Heart right ventricle (tissue), 16 donors: Measurements from ENCODE around the gene EYS. TPM values are rescaled to one million over a fixed set of nuclear protein-coding genes. Genes with fewer than 3 reads are reported as not detected.

Source experiments
- ATAC-seq, 8 donors: fragments of 200-7000 bp; cut with Tn5 transposase; one replicate each; pipeline ENCODE4 v1.9.1; 2020; ENCODE audit warnings: mild to moderate bottlenecking in 8 of 8, moderate library complexity in 8 of 8, moderate number of reproducible peaks in 1 of 8
- DNase-seq, 2 donors: peaks; one replicate each; pipeline ENCODE4 v3.0.0-alpha.2; 2020
- H3K27ac ChIP-seq, 10 donors: fragments of 200-600 bp; sonication (generic) in 2 of 10; one replicate each; pipeline versions ENCODE4 v1.5.0 to v1.8.0; 2020 to 2022; ENCODE audit warnings: mild to moderate bottlenecking in 3 of 10
- H3K27me3 ChIP-seq, 7 donors: fragments of 200-600 bp; one replicate each; pipeline ENCODE4 v1.8.0; 2021 to 2022; ENCODE audit warnings: mild to moderate bottlenecking in 2 of 7
- H3K36me3 ChIP-seq, 9 donors: fragments of 200-600 bp; sonication (generic) in 1 of 9; one replicate each; pipeline versions ENCODE4 v1.5.0 to v1.8.0; 2020 to 2022; ENCODE audit warnings: mild to moderate bottlenecking in 2 of 9
- H3K4me1 ChIP-seq, 9 donors: fragments of 200-600 bp; sonication (generic) in 1 of 9; one replicate each; pipeline versions ENCODE4 v1.5.0 to v1.8.0; 2020 to 2022; ENCODE audit warnings: mild to moderate bottlenecking in 4 of 9
- H3K4me3 ChIP-seq, 10 donors: fragments of 200-600 bp; sonication (generic) in 2 of 10; one replicate each; pipeline versions ENCODE4 v1.5.0 to v1.8.0; 2020 to 2022; ENCODE audit warnings: mild to moderate bottlenecking in 7 of 10, moderate library complexity in 2 of 10
- H3K9me3 ChIP-seq, 11 donors: fragments of 200-600 bp in 10 of 11; sonication (generic) in 2 of 11; one replicate each; pipeline versions ENCODE4 v1.5.0 to v1.8.0; 2013 to 2022; ENCODE audit warnings: mild to moderate bottlenecking in 2 of 11, control low read depth in 1 of 11, moderate library complexity in 1 of 11
- CTCF ChIP-seq, 9 donors: fragments of 200-600 bp; sonication (generic) in 2 of 9; IDR thresholded peaks; one replicate each; pipeline versions ENCODE4 v1.5.0 to v1.8.0; 2021 to 2022; ENCODE audit warnings: antibody characterized with exemption in 9 of 9, mild to moderate bottlenecking in 5 of 9, moderate library complexity in 1 of 9
- WGBS, 2 donors: extraction: QIAGEN DNeasy Blood & Tissue Kit; methylation state at CpG; one replicate each; pipeline ENCODE4 v1.1.7; 2013; ENCODE audit warnings: inconsistent platforms in 1 of 2; 5-methylcytosine and 5-hydroxymethylcytosine counted together
- intact Hi-C, 10 donors: fragments of 100-400 bp; cut with DNase I; formaldehyde crosslinking; loops; one replicate each; pipeline versions ENCODE4 v1.11.1 to v1.14.2; 2022
- polyA plus RNA-seq, 2 donors: library from polyadenylated mRNA; stranded (reverse); fragments of 200-250 nt; gene quantifications; one replicate each; pipeline ENCODE4 v1.2.3, GENCODE V29; 2013
- total RNA-seq, 10 donors: library from RNA; stranded (reverse); fragmentation: NEBNext Ultra II Directional in 3 of 10; extraction: Animal tissue kit (Norgen Biotek cat#: 25700) in 3 of 10; gene quantifications; one replicate each; pipeline versions ENCODE4 v1.2.1 to v1.2.4, GENCODE V29; 2021 to 2023
- donor health status: Arrhythmogenic right ventricular cardiomyopathy.
- donor health status: ischemic (EF 13 %, LVEDD 7.1; RV severe dilation, severe dysfunction).
- donor health status: healthy with polysubstance abuse.
- donor health status: DM: no; HTN: yes; CAD: no.
- donor health status: DM: no; HTN: no; CAD: no.
- donor health status: ischemic (EF 25% LVEDD 6.9; RV normal size, moderate dysfunction).
- donor health status: ischemic (EF 25% LVEDD 5.7; RV mildly dilated, moderate dysfunction).
- donor health status: healthy.
- donor health status: DM: yes; HTN: yes; CAD: no.
- donor health status: Ischemic cardiomyopathy.
- donor health status: ischemic (EF 35%, LVEDD 5.7; RV mildly dilated, moderate dysfunction).
- donor health status: nonischemic (EF 11% LVEDD 7.7; RV severe dilation, severe dysfunction).
- donor health status: DM: yes; HTN: yes; CAD: no.
- donor health status: PGD.
- donor health status: ischemic (EF 29% LVEDD 5.4; RV normal size, mild dysfunction).
- donor health status: nonischemic (EF 23%, LVEDD 6.1; RV moderate dilation, normal function).

Gene EYS
- total and polyA plus RNA-seq, 12 donors, result 0.02 to 0.40 (median 0.18) TPM; not detected in 8

GRCh38 chr6:64220801-64221200, 1486.2 kb downstream of the EYS start:
- WGBS, 2 donors, result 90 to 92% methylated on average over 1 of the region's 1 CpG

GRCh38 chr6:64217721-64218620, 1489.1 kb downstream of the EYS start:
- intact Hi-C loops, result no loop called here
- 63 to 66% methylated on average over 2 of the region's 2 CpGs for WGBS, 2 donors

More at GRCh38 chr6:64220801-64221200, 1486.2 kb downstream of the EYS start:
- ATAC-seq (no peak), DNase-seq (no peak)
- Histone ChIP-seq H3K4me1 (peaks cover 0 to 2% (median 0%) of the 10 kb centered on the region in 9 donors), H3K4me3 (no peak overlapping the region), H3K9me3 (peaks cover 0 to 5% (median 0%) of the 10 kb centered on the region in 11 donors), H3K36me3 (no peaks in the 10 kb centered on the region), H3K27me3 (no peaks in the 10 kb centered on the region), H3K27ac (no peak overlapping the region)
- TF ChIP-seq CTCF (IDR thresholded peaks at IDR 0.05), result no peak
- intact Hi-C loops, result no loop called here

GRCh38 chr6:64214373-64214772, 1492.7 kb downstream of the EYS start:
- intact Hi-C loops, result no loop called here
- Histone ChIP-seq H3K4me1 (peaks cover 0 to 2% (median 0%) of the 10 kb centered on the region in 9 donors), H3K27me3 (no peaks in the 10 kb centered on the region), H3K36me3 (no peaks in the 10 kb centered on the region), H3K4me3 (no peak overlapping the region), H3K9me3 (no peaks in the 10 kb centered on the region), H3K27ac (no peak overlapping the region)
- TF ChIP-seq CTCF (IDR thresholded peaks at IDR 0.05), result no peak
- ATAC-seq (no peak), DNase-seq (no peak)

More at GRCh38 chr6:64217721-64218620, 1489.1 kb downstream of the EYS start:
- DNase-seq (no peak), ATAC-seq (peak in 1 of 8 donors; percentile 22)
- peaks cover 0 to 2% (median 0%) of the 10 kb centered on the region in 9 donors for H3K4me1 ChIP-seq
- no peak overlapping the region for H3K27ac ChIP-seq
- no peak overlapping the region for H3K4me3 ChIP-seq
- H3K27me3 ChIP-seq, result no peaks in the 10 kb centered on the region
- peaks cover 0 to 5% (median 0%) of the 10 kb centered on the region in 11 donors for H3K9me3 ChIP-seq
- TF ChIP-seq CTCF (IDR thresholded peaks at IDR 0.05), result no peak
- no peaks in the 10 kb centered on the region for H3K36me3 ChIP-seq

GRCh38 chr6:64213697-64214096, 1493.3 kb downstream of the EYS start:
- intact Hi-C loops, result no loop called here
- WGBS, 2 donors, result 55 to 58% methylated on average over 3 of the region's 3 CpGs
- DNase-seq, result no peak
- no peak overlapping the region for H3K27ac ChIP-seq
- TF ChIP-seq CTCF (IDR thresholded peaks at IDR 0.05), result no peak
- H3K36me3 ChIP-seq, result no peaks in the 10 kb centered on the region
- no peaks in the 10 kb centered on the region for H3K9me3 ChIP-seq
- peaks cover 0 to under 1% (median 0%) of the 10 kb centered on the region in 9 donors for H3K4me1 ChIP-seq
- H3K27me3 ChIP-seq, result no peaks in the 10 kb centered on the region
- ATAC-seq, result no peak
- no peak overlapping the region for H3K4me3 ChIP-seq
